Measurements from ENCODE around the gene GJA4. TPM values are rescaled to one million over a fixed set of nuclear protein-coding genes. Genes with fewer than 3 reads are reported as not detected.

Gene GJA4
- total RNA-seq = 6.1 TPM

DNA sequence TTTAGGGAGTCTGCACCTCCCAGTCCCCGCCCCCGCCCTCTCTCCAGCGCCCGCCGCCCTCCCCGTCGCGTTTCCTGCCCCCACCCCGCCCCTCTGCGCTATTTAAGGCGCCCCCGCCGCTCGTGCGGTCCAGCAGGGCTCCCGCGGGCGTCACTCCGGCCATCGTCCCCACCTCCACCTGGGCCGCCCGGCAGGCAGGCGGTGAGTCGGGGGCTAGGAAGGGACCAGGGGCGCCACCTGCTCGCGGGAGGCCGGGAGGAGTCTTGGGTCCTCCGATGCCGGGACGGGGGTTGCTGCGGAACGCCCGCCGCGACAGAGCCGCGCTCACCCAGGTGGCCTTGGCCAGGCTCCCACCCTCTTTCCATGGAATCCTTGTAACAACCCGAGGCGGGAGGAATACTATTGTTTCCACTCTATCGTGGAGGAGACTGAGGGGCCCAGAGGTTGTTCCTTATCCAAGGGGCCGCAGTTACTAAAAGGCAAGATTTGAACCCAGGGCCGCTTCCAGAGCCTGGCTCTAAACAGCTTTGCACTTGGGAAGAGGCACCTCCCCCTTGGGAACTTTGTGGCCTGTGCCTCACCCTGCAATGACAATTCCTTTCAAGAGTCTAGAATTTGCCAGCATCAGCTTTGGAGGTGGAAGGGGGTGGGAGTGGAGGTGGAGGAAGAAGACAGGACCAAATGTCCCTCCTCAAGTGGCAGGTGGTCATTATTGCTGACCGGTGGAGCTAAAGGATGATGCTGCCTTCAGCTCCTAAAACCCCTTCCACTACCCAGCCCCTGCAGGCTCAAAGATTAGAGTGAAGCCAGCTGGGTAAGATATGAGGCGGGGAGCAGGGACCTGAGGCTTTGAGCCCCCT is at the start of gene GJA4:
Gene GJA4, plus strand, starts transcription at position 132 of the 860 bp plus-strand sequence. CDS start 1,215 bp downstream, outside the sequence.
- no peak for DNase-seq

DNA sequence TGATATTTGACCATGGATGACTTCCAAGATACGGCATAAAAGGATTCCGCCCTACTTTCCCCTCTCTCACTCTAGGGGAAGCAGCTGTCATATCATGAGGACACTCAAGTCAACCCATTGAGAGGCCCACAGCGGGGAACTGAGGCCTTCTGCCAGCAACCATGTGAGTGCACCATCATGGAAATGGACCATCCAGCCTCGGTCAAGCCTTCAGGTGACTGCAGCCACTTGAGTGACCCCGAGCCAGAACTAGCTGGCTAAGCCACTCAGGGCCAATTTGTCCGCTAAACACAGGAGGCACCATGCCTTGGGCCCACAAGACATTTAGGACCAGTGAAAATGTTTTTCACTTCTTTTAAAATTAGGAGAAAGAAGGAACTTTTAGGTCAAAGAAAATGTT is 49.0 kb upstream of the GJA4 start:
- DNase-seq = no peak

DNA sequence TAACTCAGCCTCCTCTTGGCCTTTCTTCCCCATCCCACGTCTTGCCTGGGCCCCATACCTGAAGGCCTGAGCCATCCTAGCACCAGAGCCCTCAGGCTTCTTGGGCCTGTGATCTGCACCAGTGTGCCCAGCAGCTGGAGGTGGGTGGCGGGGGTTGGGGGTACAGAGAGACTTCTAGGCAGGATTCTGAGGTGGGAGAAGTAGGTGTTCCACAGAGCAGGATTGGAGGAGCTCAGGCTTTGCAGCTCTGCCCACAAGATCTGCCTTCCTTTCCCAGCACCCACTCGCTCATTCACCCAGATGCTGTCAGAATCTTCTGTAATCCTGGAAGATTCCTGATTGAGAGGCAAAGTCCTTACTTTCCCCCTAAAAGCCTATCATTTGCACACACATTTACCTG is 47.9 kb upstream of the GJA4 start:
- no peak for DNase-seq

DNA sequence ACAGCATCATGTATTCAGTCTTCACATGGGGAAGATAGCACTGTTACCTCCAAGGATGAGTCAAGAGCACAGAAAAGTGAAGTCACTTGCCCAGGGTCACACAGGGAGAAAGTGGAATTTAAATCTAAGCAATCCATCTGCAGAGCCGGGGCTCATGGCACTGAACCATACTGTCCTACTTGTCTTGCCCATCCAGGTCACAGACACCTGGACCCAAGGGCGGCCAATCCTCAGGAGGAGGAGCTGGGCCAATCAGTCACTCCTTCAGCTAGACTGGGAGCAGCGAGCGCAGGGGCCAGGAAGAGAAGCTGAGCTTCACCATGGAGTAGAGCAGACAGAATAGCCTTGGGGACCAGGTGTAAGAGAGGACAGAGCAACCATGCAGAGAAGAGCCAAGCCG is 47.1 kb upstream of the GJA4 start:
- no peak for DNase-seq

DNA sequence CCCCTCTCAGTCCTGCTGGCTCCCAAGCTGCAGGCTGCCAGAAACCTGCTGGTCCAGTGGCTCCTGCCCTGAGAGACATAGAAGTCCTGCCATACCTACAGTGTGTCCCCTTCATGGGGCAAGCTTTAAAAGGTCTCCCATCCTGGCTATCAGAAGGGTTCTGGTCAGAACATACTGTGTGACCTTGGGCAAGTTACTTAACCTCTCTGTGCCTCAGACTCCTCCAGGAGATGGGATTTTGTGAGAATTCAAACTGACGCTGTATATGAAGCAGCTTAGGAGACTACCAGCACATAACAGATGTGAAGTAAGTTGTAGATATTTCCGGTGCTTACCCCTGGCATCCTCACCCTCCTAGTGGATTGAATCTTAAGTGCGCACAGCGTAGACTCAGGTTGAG is 46.7 kb upstream of the GJA4 start:
- no peak for DNase-seq

DNA sequence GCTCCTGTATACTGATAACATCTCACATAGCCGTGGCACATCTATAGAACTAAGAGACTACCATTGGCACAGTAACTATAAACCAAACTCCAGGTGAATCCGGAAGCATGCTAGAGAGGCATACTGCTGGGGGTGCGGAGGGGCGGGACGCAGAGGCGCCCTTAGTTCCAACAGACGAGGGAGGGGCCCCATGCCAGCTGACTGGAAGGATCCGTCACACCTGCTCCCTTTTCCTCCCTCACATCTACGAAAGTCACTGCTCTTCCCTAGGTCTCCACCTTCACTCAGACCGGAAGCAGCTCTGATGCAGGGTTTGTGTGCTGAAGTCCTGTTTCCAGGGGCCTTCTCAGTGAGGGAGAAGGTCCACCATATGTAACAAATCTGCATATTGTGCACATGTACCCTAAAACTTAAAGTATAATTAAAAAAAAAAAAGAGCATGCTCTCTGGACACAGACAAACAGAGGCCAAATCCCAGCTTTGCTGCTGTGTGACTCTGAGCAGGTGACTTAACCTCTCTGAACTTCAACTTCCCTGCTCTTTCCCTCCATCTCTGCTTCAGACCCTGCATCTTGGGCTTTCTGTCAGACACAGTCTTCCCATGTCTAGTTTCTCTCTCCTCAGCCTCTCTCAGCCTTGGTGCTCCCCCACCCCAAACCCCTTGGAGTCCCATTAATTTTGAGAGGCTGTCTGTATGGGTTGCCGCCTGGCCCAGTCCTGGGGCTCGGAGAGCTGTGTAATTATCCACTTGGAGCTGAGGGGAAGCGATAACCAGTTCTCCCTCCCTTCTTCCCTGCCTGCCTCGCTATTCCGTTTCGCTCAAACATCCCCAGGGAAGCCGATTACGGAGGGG is 45.8 kb upstream of the GJA4 start:
- no peak for DNase-seq

DNA sequence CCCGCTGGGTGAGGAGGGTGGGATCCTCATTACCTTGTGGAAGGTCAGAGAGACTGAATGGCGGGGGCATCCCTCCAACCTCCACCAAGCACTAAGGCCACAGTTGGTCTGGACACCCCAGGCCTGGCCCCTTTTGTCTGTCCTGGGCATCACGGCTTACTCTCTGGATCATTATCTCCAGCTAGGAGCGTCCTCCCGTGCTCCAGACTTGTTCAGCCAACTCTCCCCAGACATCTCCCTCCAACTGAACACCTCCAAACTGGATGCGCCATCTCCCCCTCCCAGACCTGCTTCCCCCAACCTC is 45.2 kb upstream of the GJA4 start:
- DNase-seq = no peak

DNA sequence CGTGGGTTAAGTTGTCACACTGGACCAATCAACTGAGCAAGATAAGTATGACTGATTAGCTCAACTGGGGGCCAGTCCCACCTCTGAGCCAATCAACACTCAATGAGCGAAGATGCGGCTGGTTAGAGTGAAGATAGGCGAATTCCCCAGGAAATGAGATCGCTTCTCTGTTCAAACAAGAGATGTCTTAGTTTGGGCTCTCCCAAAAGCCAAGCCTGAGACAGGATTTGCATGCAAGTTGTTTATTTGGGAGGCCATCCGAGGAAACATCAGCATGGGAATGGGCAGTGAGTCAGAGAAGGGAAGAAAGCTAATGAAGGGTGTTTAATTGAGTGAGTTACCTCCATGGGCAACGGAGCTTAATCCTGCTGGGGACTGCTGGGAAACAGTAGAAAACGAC is 42.8 kb upstream of the GJA4 start:
- no peak for DNase-seq

DNA sequence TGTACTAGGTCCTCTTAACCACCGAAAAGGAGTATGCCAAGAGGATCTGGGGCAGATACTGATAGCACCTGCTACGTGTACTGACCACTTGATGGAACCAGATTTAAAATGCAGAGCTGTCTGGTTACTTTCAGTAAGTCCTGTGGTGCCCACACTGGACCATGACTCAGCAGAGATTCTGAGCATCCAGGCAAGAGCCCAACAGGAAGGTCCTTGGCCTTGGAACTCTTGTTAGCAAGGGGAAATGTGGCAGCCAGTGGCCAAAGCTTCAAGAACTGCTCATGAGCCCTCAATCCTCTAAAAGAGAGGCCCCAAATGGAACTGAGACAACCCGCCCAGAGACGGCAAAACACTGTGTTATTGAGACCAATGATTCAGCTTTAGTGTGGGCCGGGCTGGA is 42.2 kb upstream of the GJA4 start:
- DNase-seq = no peak

DNA sequence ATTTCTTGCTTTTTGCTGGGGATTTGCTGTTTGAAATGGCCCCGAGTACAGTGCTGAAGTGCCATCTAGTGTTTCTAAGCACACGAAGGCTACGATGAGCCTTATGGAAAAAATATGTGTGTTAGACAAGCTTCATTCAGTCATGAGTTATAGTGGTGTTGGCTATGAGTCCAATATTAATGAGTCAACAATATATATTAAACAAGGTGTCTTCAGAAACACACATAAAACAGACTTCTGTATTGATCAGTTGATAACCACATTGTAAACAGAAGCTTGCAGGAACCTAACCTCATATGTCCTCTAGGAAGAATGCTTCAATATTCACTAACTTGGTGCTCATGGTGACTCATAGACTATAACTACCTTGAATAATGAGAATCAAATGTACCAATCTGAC is 39.6 kb upstream of the GJA4 start:
- DNase-seq = no peak

DNA sequence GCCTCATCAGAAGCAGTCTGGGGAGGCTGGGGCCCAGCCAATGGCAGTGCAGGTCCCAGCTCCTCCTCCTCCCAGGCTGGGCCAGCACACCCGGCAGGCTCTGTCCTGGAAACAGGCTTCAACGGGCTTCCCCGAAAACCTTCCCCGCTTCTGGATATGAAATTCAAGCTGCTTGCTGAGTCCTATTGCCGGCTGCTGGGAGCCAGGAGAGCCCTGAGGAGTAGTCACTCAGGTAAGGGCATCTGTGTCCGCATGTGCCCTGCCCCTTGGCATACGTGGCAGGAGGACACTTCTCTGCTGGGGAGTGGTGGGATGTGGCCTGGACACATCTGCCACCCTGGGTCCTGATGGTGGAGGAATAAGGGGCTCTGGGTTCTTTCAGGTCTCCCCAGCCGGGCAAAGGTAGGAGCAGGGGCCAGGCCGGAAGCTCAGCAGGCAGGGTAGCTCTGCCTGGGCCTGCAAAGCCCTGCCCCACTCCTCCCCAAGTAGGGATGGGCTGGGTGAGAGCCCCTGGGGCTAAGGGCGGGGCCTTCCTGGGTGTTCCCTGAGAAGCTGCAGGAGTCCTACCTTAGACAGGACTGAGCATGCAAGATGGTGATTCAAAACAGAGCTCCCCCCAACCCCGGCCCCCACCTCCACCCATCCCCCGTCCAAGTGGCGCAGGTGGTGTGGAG is 37.7 kb upstream of the GJA4 start, which contains the start of gene GJB5:
Gene GJB5, plus strand, starts transcription at position 84 of the 674 bp plus-strand sequence. CDS start 2,284 bp downstream, outside the sequence.
- DNase-seq = no peak

DNA sequence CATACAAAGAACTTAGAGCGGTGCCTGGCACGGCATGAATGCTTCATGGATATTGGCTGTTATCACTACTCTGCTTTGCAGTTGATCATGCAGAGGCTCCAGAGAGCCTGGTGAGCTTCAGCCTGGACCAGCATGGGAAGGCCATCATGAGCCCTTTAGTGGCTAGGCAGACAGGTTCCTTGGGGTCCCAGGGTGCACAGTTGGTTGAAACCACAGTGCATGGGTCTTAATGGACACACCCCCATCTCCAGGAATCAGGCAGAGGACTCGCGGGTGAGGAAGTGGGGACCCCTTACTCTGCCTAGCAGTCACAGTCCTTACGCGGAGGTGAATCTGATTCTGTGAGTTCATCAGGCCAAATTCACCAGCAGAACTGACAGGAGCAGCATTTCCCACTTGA is 36.8 kb upstream of the GJA4 start:
- no peak for DNase-seq

DNA sequence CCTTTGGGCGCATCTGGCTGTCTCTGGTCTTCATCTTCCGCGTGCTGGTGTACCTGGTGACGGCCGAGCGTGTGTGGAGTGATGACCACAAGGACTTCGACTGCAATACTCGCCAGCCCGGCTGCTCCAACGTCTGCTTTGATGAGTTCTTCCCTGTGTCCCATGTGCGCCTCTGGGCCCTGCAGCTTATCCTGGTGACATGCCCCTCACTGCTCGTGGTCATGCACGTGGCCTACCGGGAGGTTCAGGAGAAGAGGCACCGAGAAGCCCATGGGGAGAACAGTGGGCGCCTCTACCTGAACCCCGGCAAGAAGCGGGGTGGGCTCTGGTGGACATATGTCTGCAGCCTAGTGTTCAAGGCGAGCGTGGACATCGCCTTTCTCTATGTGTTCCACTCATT is 35.4 kb upstream of the GJA4 start:
- no peak for DNase-seq

DNA sequence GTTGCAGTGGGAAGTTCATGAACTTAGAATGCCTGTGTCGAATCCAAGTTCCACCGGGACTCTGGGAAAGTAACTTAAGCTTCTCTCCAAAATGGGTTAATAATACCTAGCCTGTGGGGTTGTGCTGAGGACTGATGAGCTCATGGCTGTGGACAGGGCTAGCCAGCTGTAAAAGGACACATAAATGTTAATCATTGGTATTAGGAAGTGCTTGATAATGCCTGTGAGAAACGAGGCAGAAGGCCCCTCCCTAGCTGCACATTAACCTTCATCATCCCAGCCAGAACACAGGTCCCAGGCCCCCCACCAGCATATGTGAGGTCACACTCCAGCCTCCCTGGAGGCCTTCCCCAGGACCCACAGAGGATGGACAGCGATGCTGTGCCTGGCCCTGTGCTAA is 34.0 kb upstream of the GJA4 start:
- DNase-seq = no peak

DNA sequence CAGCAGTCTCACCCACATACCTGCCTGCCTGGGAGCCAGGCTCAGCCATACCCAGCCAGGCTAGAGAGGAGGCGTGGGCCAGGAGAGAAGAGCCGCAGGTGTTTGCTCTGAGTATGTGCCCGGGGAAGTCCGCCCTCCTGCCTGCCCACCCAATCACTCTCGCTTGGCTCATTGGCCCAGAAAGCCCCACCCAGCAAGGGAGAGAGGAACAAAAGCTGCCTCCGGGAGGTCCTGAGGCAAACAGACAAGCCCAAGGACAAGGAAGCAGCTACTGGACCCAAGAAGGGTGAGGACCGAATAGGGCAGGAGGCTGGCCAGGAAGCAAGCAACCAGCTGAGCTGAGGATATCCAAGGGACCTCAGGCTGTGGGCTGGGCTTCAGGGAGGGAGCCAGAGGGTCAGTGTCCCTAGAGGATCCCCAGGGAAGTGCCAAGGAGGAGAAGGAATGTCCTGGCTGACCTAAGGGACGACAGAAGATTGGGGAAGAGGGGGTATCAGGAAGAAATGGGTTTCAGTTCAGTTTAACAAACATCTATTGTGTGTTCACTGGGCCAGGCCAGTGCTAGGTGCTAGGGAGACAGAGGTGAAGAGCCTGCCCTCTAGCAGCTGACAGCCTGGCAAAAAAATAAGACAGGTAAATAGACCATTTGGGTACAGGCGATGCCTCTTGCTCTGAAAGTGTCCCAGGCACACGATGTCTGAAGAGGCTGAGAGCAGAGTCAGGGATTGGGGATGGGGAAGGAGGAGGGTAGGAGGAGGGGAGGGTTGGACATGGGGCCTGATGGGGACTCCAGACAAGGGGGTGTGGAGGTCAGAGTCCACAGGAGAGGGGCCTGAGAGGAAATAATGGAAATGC is 33.1 kb upstream of the GJA4 start, which contains the start of gene GJB4:
Gene GJB4, plus strand, starts transcription at position 238 of the 855 bp plus-strand sequence. CDS start 1,515 bp downstream, outside the sequence.
- DNase-seq = no peak

DNA sequence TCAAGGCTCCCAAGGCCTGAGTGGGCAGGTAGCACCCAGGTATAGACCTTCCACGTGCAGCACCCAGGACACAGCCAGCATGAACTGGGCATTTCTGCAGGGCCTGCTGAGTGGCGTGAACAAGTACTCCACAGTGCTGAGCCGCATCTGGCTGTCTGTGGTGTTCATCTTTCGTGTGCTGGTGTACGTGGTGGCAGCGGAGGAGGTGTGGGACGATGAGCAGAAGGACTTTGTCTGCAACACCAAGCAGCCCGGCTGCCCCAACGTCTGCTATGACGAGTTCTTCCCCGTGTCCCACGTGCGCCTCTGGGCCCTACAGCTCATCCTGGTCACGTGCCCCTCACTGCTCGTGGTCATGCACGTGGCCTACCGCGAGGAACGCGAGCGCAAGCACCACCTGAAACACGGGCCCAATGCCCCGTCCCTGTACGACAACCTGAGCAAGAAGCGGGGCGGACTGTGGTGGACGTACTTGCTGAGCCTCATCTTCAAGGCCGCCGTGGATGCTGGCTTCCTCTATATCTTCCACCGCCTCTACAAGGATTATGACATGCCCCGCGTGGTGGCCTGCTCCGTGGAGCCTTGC is 31.5 kb upstream of the GJA4 start:
- DNase-seq = no peak

DNA sequence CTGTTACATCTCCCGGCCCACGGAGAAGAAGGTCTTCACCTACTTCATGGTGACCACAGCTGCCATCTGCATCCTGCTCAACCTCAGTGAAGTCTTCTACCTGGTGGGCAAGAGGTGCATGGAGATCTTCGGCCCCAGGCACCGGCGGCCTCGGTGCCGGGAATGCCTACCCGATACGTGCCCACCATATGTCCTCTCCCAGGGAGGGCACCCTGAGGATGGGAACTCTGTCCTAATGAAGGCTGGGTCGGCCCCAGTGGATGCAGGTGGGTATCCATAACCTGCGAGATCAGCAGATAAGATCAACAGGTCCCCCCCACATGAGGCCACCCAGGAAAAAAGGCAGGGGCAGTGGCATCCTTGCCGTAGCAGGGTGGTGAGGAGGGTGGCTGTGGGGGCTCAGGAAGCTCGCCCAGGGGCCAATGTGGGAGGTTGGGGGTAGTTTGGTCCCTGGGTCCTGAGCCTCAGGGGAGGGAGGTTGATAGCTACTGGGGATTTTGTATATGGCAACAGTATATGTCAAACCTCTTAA is 31.0 kb upstream of the GJA4 start:
- no peak for DNase-seq

DNA sequence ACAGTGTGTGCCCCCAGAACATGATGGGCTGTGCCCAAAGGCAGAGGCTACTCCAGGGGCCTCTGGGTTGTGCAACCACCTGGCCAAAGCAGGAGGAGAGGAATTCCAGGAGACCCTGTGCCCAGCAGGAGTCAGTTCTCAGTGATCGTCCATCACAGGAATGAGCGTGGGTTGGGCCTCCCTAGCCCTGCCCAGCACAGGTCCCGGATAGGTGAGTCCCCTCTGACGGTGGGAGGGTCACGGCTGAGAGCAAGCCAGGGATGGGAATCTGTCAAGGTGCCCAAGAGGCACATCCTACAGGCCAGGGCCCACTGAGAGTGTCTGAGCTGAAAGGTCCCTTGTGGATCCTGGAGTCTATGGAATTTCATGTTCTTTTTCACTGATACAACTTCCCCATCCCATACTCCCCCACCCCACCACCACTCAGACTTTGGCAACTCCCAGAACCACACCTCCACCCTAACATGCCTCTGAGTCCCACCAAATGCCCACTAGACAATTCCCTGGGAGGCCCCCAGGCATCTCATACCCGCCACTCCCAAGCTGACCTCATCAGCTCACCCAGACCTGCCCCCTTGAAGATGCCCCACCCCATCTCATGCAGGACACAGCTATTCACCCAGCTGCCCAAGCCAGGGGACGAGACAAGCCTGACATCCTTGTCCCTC is 30.2 kb upstream of the GJA4 start:
- DNase-seq = no peak

DNA sequence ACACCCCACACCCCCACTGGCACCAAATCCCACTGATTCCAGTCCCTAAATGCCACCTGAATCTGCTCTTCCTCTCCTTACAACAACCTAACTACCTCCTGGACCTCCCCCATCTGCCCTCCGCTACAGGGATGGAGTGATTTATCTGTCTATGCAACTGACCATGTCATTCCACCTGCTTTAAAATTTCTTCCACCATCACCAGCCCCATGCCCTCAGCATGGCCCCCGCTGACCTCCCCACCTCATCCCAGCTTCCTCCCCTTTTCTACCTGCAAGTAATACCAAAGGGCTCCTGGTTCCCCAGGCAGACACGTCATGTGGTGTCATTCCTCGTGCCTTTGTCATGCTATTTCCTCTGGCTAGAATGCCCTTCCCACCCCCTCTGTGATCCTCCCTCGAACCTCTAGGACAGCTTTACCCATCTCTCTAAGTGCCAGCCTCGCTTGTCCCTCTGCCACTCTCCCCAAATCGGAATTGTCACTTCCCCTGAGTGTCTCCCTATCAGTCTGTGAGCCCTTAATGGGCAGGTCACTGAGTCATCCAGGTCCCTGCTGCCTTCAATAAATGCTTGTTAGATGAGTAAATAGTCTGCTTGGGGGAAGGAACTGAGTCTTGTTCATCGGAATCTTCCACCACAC is 29.5 kb upstream of the GJA4 start:
- DNase-seq = no peak

DNA sequence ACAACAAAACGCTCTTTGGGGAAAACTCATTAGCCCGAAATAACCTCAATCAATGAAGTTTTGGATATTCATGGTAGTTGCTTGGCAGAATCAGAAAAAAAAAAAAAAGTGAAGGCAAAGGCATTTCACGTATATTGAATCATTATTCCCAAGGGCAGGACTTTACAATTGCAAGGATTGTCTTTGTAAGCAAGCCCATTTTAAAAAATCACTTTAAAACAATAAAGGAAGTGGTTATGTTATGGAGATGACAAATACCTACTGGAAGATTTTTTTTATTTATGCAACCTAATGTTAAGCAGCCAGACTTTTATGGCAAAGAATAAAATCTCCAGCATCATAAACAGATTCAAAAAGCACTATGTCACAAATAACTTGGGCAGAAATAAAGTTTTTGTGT is 23.9 kb upstream of the GJA4 start:
- DNase-seq = no peak

All from skin of body (tissue), 2 donors.